GM12878 (cell line): ENCODE results near the gene EGFL8. TPM values are rescaled to one million over a fixed set of nuclear protein-coding genes. Genes with fewer than 3 reads are reported as not detected.

Experiments used
- ATAC-seq: fragments of 200-7000 bp; cut with Tn5 transposase; 3 replicates; pipeline ENCODE4 v1.9.1; 2020; ENCODE audit warnings: mild to moderate bottlenecking, moderate library complexity
- BruUV-seq: library from RNA; stranded (reverse); fragments of 400-500 nt; replicated peaks from 2 replicates; lab custom pipeline; 2021; lab: Mats Ljungman, UMichigan
- CTCF ChIA-PET: fragments of 300-600 bp; sonication (Branson Sonifier 250); formaldehyde crosslinking; extraction: SDS; loops from one replicate; lab custom pipeline; 2021; ENCODE audit warnings: inconsistent platforms; lab: Yijun Ruan, JAX
- POLR2A ChIA-PET: fragments of 350-600 bp; formaldehyde crosslinking; extraction: SDS; loops from one replicate; lab custom pipeline; 2021; ENCODE audit warnings: inconsistent platforms; lab: Charles Lee
- RAD21 ChIA-PET: fragments of 300-600 bp; sonication (Branson Sonifier 250); formaldehyde crosslinking; loops from one replicate; lab custom pipeline; 2023; ENCODE audit warnings: antibody characterized with exemption; ENCODE audit not compliant: unreplicated experiment; lab: Charles Lee
- SMC1A ChIA-PET: fragments of 300-600 bp; sonication (Branson Sonifier 250); formaldehyde crosslinking; loops from one replicate; lab custom pipeline; 2023; ENCODE audit not compliant: unreplicated experiment, uncharacterized antibody; lab: Charles Lee
- DNase-seq: peaks from one replicate; pipeline ENCODE4 v3.0.0-alpha.2; 2011; ENCODE audit warnings: low read depth, low spot score
- FAIRE-seq: peaks from 3 replicates; lab custom pipeline; 2011; peaks lifted over from hg19 to GRCh38; lab: Jason Lieb, UNC
- H2AFZ ChIP-seq: 2 replicates; pipeline ENCODE4 v1.6.0; 2011; ENCODE audit warnings: low read depth, low read length, control low read depth; ENCODE audit not compliant: control insufficient read depth
- H3K27ac ChIP-seq: 2 replicates; pipeline ENCODE4 v1.5.1; 2011; ENCODE audit warnings: control low read depth; ENCODE audit not compliant: control insufficient read depth, insufficient read depth
- H3K27me3 ChIP-seq, 2 experiments: replicated peaks in 1 of 2; 2 replicates each; pipeline versions ENCODE4 v1.6.0 to v1.6.1; 2011; ENCODE audit warnings: low read length in 1 of 2; ENCODE audit not compliant: control insufficient read depth in 2 of 2, insufficient read depth in 2 of 2
- H3K36me3 ChIP-seq, 2 experiments: 2 replicates each; pipeline ENCODE4 v1.5.1; 2011; ENCODE audit warnings: low read length in 1 of 2; ENCODE audit not compliant: control insufficient read depth in 2 of 2, insufficient read depth in 2 of 2
- H3K4me1 ChIP-seq: 2 replicates; pipeline ENCODE4 v1.6.1; 2011; ENCODE audit warnings: mild to moderate bottlenecking, low read length, moderate library complexity, mixed read lengths; ENCODE audit not compliant: control insufficient read depth, insufficient read depth
- H3K4me2 ChIP-seq: 2 replicates; pipeline ENCODE4 v1.6.0; 2011; ENCODE audit warnings: control low read depth; ENCODE audit not compliant: control insufficient read depth, insufficient read depth
- H3K4me3 ChIP-seq: fragments of 200-600 bp; sonication (generic); 2 replicates; pipeline ENCODE4 v1.5.1; 2016
- H3K79me2 ChIP-seq: 2 replicates; pipeline ENCODE4 v1.6.0; 2011; ENCODE audit warnings: low read length; ENCODE audit not compliant: control insufficient read depth, insufficient read depth
- H3K9ac ChIP-seq: 2 replicates; pipeline ENCODE4 v1.8.0; 2011; ENCODE audit warnings: low read length, control low read depth, mixed read lengths; ENCODE audit not compliant: control insufficient read depth, insufficient read depth
- H3K9me3 ChIP-seq: replicated peaks from 3 replicates; pipeline ENCODE4 v1.5.1; 2011; ENCODE audit warnings: mild to moderate bottlenecking, low read length; ENCODE audit not compliant: control insufficient read depth, insufficient read depth
- H4K20me1 ChIP-seq: 2 replicates; pipeline ENCODE4 v1.6.0; 2011; ENCODE audit not compliant: control insufficient read depth, insufficient read depth
- ATF3 ChIP-seq: IDR thresholded peaks from 2 replicates; pipeline ENCODE4 v1.6.1; 2011; ENCODE audit warnings: low read depth, mild to moderate bottlenecking, low read length, moderate library complexity, borderline replicate concordance; ENCODE audit errors: extremely low read depth
- BMI1 ChIP-seq: fragments of 450-650 bp; IDR thresholded peaks from 2 replicates; pipeline ENCODE4 v1.6.1; 2016; ENCODE audit warnings: mild to moderate bottlenecking, moderate library complexity, borderline replicate concordance
- ETV6 ChIP-seq, 2 experiments: fragments of 450-650 bp in 1 of 2; IDR thresholded peaks in 1 of 2; conservative IDR thresholded peaks in 1 of 2; 2 replicates each; pipeline ENCODE4 v1.6.1; 2014; ENCODE audit warnings: antibody characterized with exemption in 1 of 2, borderline replicate concordance in 1 of 2, low read depth in 1 of 2, mild to moderate bottlenecking in 1 of 2, moderate library complexity in 1 of 2
- HDAC2 ChIP-seq: fragments of 200-600 bp; sonication (generic); IDR thresholded peaks from 2 replicates; pipeline ENCODE4 v1.6.1; 2017
- HDGF ChIP-seq: fragments of 450-650 bp; IDR thresholded peaks from 2 replicates; pipeline ENCODE4 v1.6.1; 2016; ENCODE audit warnings: antibody characterized with exemption
- NFYB ChIP-seq: IDR thresholded peaks from 2 replicates; pipeline ENCODE4 v1.6.1; 2011; ENCODE audit warnings: low read depth, mild to moderate bottlenecking, low read length, improper control_type of control experiment, moderate library complexity; ENCODE audit not compliant: insufficient read depth
- PML ChIP-seq: IDR thresholded peaks from 2 replicates; pipeline ENCODE4 v1.6.1; 2012; ENCODE audit warnings: low read length, inconsistent platforms
- RBBP5 ChIP-seq: fragments of 200-600 bp; sonication (generic); conservative IDR thresholded peaks from 2 replicates; pipeline ENCODE4 v1.6.1; 2016
- RCOR1 ChIP-seq: conservative IDR thresholded peaks from 2 replicates; pipeline ENCODE4 v1.6.1; 2012; ENCODE audit warnings: low read depth, low read length, improper control_type of control experiment
- RUNX3 ChIP-seq: IDR thresholded peaks from 2 replicates; pipeline ENCODE4 v1.6.1; 2012; ENCODE audit warnings: low read length, inconsistent platforms
- SMARCA5 ChIP-seq: fragments of 450-650 bp; IDR thresholded peaks from 2 replicates; pipeline ENCODE4 v1.6.1; 2017; ENCODE audit warnings: mild to moderate bottlenecking
- STAT3 ChIP-seq: IDR thresholded peaks from 2 replicates; pipeline ENCODE4 v1.6.1; 2011; ENCODE audit warnings: low read depth, low read length, improper control_type of control experiment
- TBL1XR1 ChIP-seq: IDR thresholded peaks from 2 replicates; pipeline ENCODE4 v1.6.1; 2012; ENCODE audit warnings: low read depth, low read length, improper control_type of control experiment
- WGBS: methylation state at CpG from one replicate; pipeline ENCODE4 v1.1.6; 2016; ENCODE audit warnings: low lambda C conversion rate; ENCODE audit not compliant: insufficient replicate concordance, insufficient coverage; ENCODE audit errors: missing lambda C conversion rate; 5-methylcytosine and 5-hydroxymethylcytosine counted together
- in situ Hi-C: fragments of 300-500 bp; cut with MboI; formaldehyde crosslinking; loops from 9 replicates; pipeline ENCODE4 v1.14.3; 2018; ENCODE audit warnings: mixed read lengths
- intact Hi-C: fragments of 100-400 bp; cut with micrococcal nuclease; formaldehyde crosslinking; loops from one replicate; pipeline ENCODE4 v1.14.2; 2022; ENCODE audit not compliant: unreplicated experiment
- polyA plus RNA-seq, 11 experiments: library from polyadenylated mRNA; depleted of rRNA in 4 of 11; unstranded in 6 of 11; stranded (reverse) in 5 of 11; fragments of >200 nt; fragmentation: Nextera tagmentation in 4 of 11; fragmentation: Illumina TruSeq in 1 of 11; extraction: Ambion mirVana in 4 of 11; extraction: Trizol in 1 of 11; gene quantifications; 1 replicate in 1 of 11; 2 replicates in 10 of 11; pipeline versions ENCODE4 v1.2.1 to v1.2.3, GENCODE V29; 2011 to 2016; ENCODE audit warnings: inconsistent platforms in 2 of 11, missing spikeins in 2 of 11, low read depth in 1 of 11
- total RNA-seq, 4 experiments: library from RNA; depleted of rRNA in 3 of 4; stranded (reverse); fragments of >200 nt in 3 of 4; fragmentation: Illumina TruSeq in 1 of 4; extraction: Trizol in 1 of 4; gene quantifications; 2 replicates each; pipeline versions ENCODE4 v1.2.1 to v1.2.3, GENCODE V29; 2013 to 2021

The EGFL8 gene
- total and polyA plus RNA-seq, 10 of the 15 experiments (the other 5 are each of a cell fraction or from before 2014, with no cell fraction given): 0.07 to 3.5 (median 1.4) TPM

GRCh38 chr6:32156891-32157290 is 7.5 kb upstream of the EGFL8 start:
- H3K9me3 ChIP-seq: no peaks in the 10 kb centered on the region
- FAIRE-seq (no peak), DNase-seq (no peak), ATAC-seq (no peak)
- peaks cover 0 to 2% of the 10 kb centered on the region in 2 experiments; a peak in 3 of 4 replicates for H3K27me3 ChIP-seq
- no peaks in the 10 kb centered on the region for H4K20me1 ChIP-seq
- intact Hi-C loops: loop anchor here (10.0 kb wide), 1 partner anchor 112 kb away; no protein-coding TSS in a partner anchor
- ChIA-PET POLR2A (no interaction called here), RAD21 (no interaction called here), SMC1A (no interaction called here), CTCF (no interaction called here)
- WGBS: 63% methylated on average over 9 of the region's 9 CpGs
- BruUV-seq: no TSS peak
- no peaks in the 10 kb centered on the region; a peak in 2 of 4 replicates for H3K36me3 ChIP-seq
- H3K9ac ChIP-seq: no peak overlapping the region
- H3K27ac ChIP-seq: no peak overlapping the region
- H2AFZ ChIP-seq: no peak overlapping the region
- H3K79me2 ChIP-seq: no peaks in the 10 kb centered on the region
- H3K4me2 ChIP-seq: no peak overlapping the region
- in situ Hi-C loops: no loop called here
- no peak overlapping the region for H3K4me3 ChIP-seq
- peaks cover 3% of the 10 kb centered on the region; the same call in 1 of the 2 replicates for H3K4me1 ChIP-seq
- TF ChIP-seq RCOR1 (no peak), HDAC2 (no peak), TBL1XR1 (no peak), ATF3 (no peak), HDGF (no peak), PML (no peak), RUNX3 (no peak), NFYB (no peak), BMI1 (no peak), ETV6 (conservative IDR thresholded peaks at IDR 0.05 in 1 of 2, IDR thresholded peaks at IDR 0.05 in 1 of 2; ENCODE audit: borderline replicate concordance in 1 of 2, low read depth in 1 of 2) (no peak), SMARCA5 (no peak), STAT3 (no peak), RBBP5 (no peak)
